ENCODE data around the gene WDR12. TPM values are rescaled to one million over a fixed set of nuclear protein-coding genes. Genes with fewer than 3 reads are reported as not detected.
"Not testable (repeated sequence)": the region's sequence is repeated elsewhere in the genome, so short reads cannot be mapped to it uniquely, and the experiment has no call there.

The WDR12 gene
- total RNA-seq, 1 experiment from 2014 or later = 100 TPM

DNA sequence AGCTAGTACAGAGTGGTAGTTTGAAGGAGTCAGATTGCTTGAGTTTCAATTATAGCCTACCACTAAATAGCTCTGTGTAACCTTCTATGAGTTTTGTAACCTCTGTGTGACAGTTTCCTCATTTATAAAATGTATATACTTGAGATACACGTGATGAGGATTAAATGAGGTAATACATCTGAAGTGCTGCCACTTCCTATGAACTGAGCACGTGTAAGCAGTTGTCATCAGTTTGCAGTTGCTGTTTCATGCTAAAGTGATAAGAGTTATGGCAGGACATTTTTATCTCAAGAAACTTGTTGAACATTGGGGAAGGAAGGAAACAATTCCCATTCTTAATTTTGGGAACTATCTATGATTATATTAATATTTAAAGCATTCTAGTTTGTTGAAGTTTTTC is 39.1 kb upstream of the WDR12 start:
- Histone ChIP-seq H3K4me3 (ENCODE audit: low read depth in 2 of 2, low read length in 2 of 2) (no peak overlapping the region), H3K4me1 (ENCODE audit: control insufficient read depth, insufficient read depth, low read length) (no peaks in the 10 kb centered on the region), H3K9me3 (ENCODE audit: control insufficient read depth, insufficient read depth, low read depth, low read length) (no peaks in the 10 kb centered on the region), H3K36me3 (ENCODE audit: control insufficient read depth, insufficient read depth, low read length) (no peaks in the 10 kb centered on the region), H3K27me3 (ENCODE audit: control insufficient read depth, insufficient read depth, low read length) (no peaks in the 10 kb centered on the region), H3K27ac (ENCODE audit: low read length) (no peak overlapping the region)
- in situ Hi-C loops (cut with HindIII; ENCODE audit: low pct_unique_long_range_greater_than_20kb, low sequenced_read_pairs) (no loop called here), intact Hi-C loops (cut with micrococcal nuclease; ENCODE audit: unreplicated experiment) (no loop called here)
- ChIA-PET POLR2A (no interaction called here), CTCF (no interaction called here)
- ATAC-seq (no peak), DNase-seq (ENCODE audit: low read depth, low spot score) (no peak)
- BruUV-seq (replicated peaks) = no TSS peak
- TF ChIP-seq SIN3A (IDR thresholded peaks at IDR 0.05; ENCODE audit: borderline replicate concordance, insufficient read depth, low read depth, low read length) (no peak), TCF7L2 (IDR thresholded peaks at IDR 0.05; ENCODE audit: low read depth, low read length) (no peak), POLR2AphosphoS5 (IDR thresholded peaks at IDR 0.05; ENCODE audit: low read depth, low read length) (no peak), CTCF (IDR thresholded peaks at IDR 0.05) (no peak), REST (IDR thresholded peaks at IDR 0.05; ENCODE audit: insufficient read depth in 1 of 2, low read depth in 2 of 2, low read length in 1 of 2) (no peak)

DNA sequence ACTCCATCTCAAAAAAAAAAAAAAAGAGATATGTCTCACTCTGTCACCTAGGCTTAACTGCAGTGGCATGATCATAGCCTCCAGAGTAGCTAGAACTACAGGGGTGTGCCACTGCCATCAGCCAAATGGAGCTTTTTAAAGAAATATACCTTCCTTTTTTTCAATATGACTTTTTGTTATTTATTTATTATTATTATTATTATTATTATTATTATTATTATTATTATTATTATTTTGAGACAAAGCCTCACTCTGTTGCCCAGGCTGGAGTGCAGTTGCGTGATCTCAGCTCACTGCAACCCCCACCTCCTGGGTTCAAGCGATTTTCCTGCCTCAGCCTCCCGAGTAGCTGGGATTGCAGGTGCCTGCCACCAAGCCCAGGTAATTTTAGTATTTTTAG is 37.9 kb upstream of the WDR12 start:
- intact Hi-C loops (cut with micrococcal nuclease; ENCODE audit: unreplicated experiment); H3K27ac ChIP-seq (ENCODE audit: low read length); H3K36me3 ChIP-seq (ENCODE audit: control insufficient read depth, insufficient read depth, low read length); ATAC-seq; H3K4me3 ChIP-seq (ENCODE audit: low read depth in 2 of 2, low read length in 2 of 2); H3K27me3 ChIP-seq (ENCODE audit: control insufficient read depth, insufficient read depth, low read length); H3K9me3 ChIP-seq (ENCODE audit: control insufficient read depth, insufficient read depth, low read depth, low read length); BruUV-seq (replicated peaks); DNase-seq (ENCODE audit: low read depth, low spot score); in situ Hi-C loops (cut with HindIII; ENCODE audit: low pct_unique_long_range_greater_than_20kb, low sequenced_read_pairs); H3K4me1 ChIP-seq (ENCODE audit: control insufficient read depth, insufficient read depth, low read length): not testable (repeated sequence)
- ChIA-PET CTCF (interaction anchor here (0.6 kb wide), 1 partner anchor 38 kb away, joined by 3 read pairs; no protein-coding TSS in a partner anchor), POLR2A (interaction anchor here (0.6 kb wide), 1 partner anchor 55 kb away, joined by 3 read pairs; no protein-coding TSS in a partner anchor)

- CTCF ChIA-PET = no interaction called here
- ATAC-seq (no peak), DNase-seq (ENCODE audit: low read depth, low spot score) (no peak)
- BruUV-seq (replicated peaks) = no TSS peak
- POLR2A ChIA-PET = no interaction called here
- no peak for TF ChIP-seq POLR2AphosphoS5 (IDR thresholded peaks at IDR 0.05; ENCODE audit: low read depth, low read length)
- TF ChIP-seq SIN3A (IDR thresholded peaks at IDR 0.05; ENCODE audit: borderline replicate concordance, insufficient read depth, low read depth, low read length) = no peak
- TF ChIP-seq CTCF (IDR thresholded peaks at IDR 0.05) = no peak
- TF ChIP-seq TCF7L2 (IDR thresholded peaks at IDR 0.05; ENCODE audit: low read depth, low read length) = no peak
- TF ChIP-seq REST (IDR thresholded peaks at IDR 0.05; ENCODE audit: insufficient read depth in 1 of 2, low read depth in 2 of 2, low read length in 1 of 2) = no peak
- H3K9me3 ChIP-seq (ENCODE audit: control insufficient read depth, insufficient read depth, low read depth, low read length) = no peaks in the 10 kb centered on the region
- in situ Hi-C loops (cut with HindIII; ENCODE audit: low pct_unique_long_range_greater_than_20kb, low sequenced_read_pairs) (no loop called here), intact Hi-C loops (cut with micrococcal nuclease; ENCODE audit: unreplicated experiment) (no loop called here)
- no peaks in the 10 kb centered on the region for H3K36me3 ChIP-seq (ENCODE audit: control insufficient read depth, insufficient read depth, low read length)
- no peaks in the 10 kb centered on the region for H3K27me3 ChIP-seq (ENCODE audit: control insufficient read depth, insufficient read depth, low read length)
- no peaks in the 10 kb centered on the region for H3K4me1 ChIP-seq (ENCODE audit: control insufficient read depth, insufficient read depth, low read length)
- H3K27ac ChIP-seq (ENCODE audit: low read length) = no peak overlapping the region
- no peak overlapping the region for H3K4me3 ChIP-seq (ENCODE audit: low read depth in 2 of 2, low read length in 2 of 2)
These were observed 34.0 kb upstream of the WDR12 start for GRCh38 chr2:202945497-202945896.
